Spleen (tissue), 7 donors: ENCODE data around the gene DNTT.

Experiments
- CTCF ChIP-seq, 11 experiments: fragments of 200-600 bp in 7 of 11; fragments of 450-650 bp in 4 of 11; sonication (generic) in 4 of 11; IDR thresholded peaks in 8 of 11; conservative IDR thresholded peaks in 3 of 11; 1 replicate in 7 of 11; 2 replicates in 4 of 11; pipeline versions ENCODE4 v1.4.0 to v1.8.0; 2016 to 2021; ENCODE audit warnings: antibody characterized with exemption in 11 of 11, inconsistent platforms in 4 of 11, mild to moderate bottlenecking in 1 of 11
- POLR2A ChIP-seq, 3 donors: fragments of 450-650 bp; IDR thresholded peaks; one replicate each; pipeline ENCODE4 v1.5.1; 2017; ENCODE audit warnings: antibody characterized with exemption in 3 of 3, mild to moderate bottlenecking in 1 of 3
- POLR2AphosphoS5 ChIP-seq, 3 donors: sonication (generic); formaldehyde crosslinking; IDR thresholded peaks; one replicate each; pipeline ENCODE4 v1.5.1; 2017; ENCODE audit warnings: antibody characterized with exemption in 3 of 3
- donor health status: DM: no; HTN: no; CAD: no; lungs with moderate emphysema.
- donor health status: DM: no; HTN: no; CAD: no.
- donor health status: DM: no; HTN: no; CAD: no.

GRCh38 chr10:96357038-96357620, 52.9 kb downstream of the DNTT start:
- TF ChIP-seq CTCF (IDR thresholded peaks at IDR 0.05 in 8 of 11, conservative IDR thresholded peaks at IDR 0.05 in 3 of 11), result no peak
- TF ChIP-seq POLR2A (IDR thresholded peaks at IDR 0.05), result no peak
- no peak for TF ChIP-seq POLR2AphosphoS5 (IDR thresholded peaks at IDR 0.05)
